ENCODE data around the gene KCNH6. TPM values are rescaled to one million over a fixed set of nuclear protein-coding genes. Genes with fewer than 3 reads are reported as not detected.

Gene KCNH6
- total and polyA plus RNA-seq, 9 of the 15 experiments (the other 6 are each of a cell fraction or from before 2014, with no cell fraction given), result not detected

- TF ChIP-seq ZNF354B (CRISPR knock-in tag; IDR thresholded peaks at IDR 0.05) (no peak), BRF2 (IDR thresholded peaks at IDR 0.05; ENCODE audit: borderline replicate concordance, insufficient read depth, insufficient read length) (no peak), FOXJ2 (tag; IDR thresholded peaks at IDR 0.05) (no peak), PYGO2 (tag; IDR thresholded peaks at IDR 0.05) (no peak), SIX5 (IDR thresholded peaks at IDR 0.05; ENCODE audit: borderline replicate concordance in 1 of 2, insufficient read depth in 1 of 2, low read depth in 1 of 2, low read length in 2 of 2) (no peak), FOSL1 (tag; conservative IDR thresholded peaks at IDR 0.05) (no peak), ZNF695 (CRISPR knock-in tag; IDR thresholded peaks at IDR 0.05) (no peak), BCL6 (CRISPR knock-in tag; IDR thresholded peaks at IDR 0.05) (no peak), CBX5 (IDR thresholded peaks at IDR 0.05; ENCODE audit: borderline replicate concordance, low read depth) (no peak), PREB (CRISPR knock-in tag; IDR thresholded peaks at IDR 0.05) (no peak), HOXB6 (CRISPR knock-in tag; IDR thresholded peaks at IDR 0.05; ENCODE audit: borderline replicate concordance) (no peak), HLTF (IDR thresholded peaks at IDR 0.05) (no peak), YY1 (IDR thresholded peaks at IDR 0.05; ENCODE audit: borderline replicate concordance in 1 of 3, control insufficient read depth in 1 of 3, extremely low read depth in 1 of 3, insufficient read depth in 3 of 3, insufficient read length in 1 of 3, insufficient replicate concordance in 2 of 3, low read depth in 1 of 3, low read length in 2 of 3) (peak in 1 of 3 experiments; percentile 42), ATF1 (CRISPR knock-in tag; IDR thresholded peaks at IDR 0.05) (no peak), ATF1 (tag; IDR thresholded peaks at IDR 0.05) (peak; percentile 93), STAT6 (CRISPR knock-in tag; IDR thresholded peaks at IDR 0.05) (no peak), ZNF384 (IDR thresholded peaks at IDR 0.05; ENCODE audit: low read depth, low read length) (no peak), ZNF518B (CRISPR knock-in tag; IDR thresholded peaks at IDR 0.05) (no peak), ZNF134 (CRISPR knock-in tag; conservative IDR thresholded peaks at IDR 0.05) (no peak), ZNF3 (CRISPR knock-in tag; IDR thresholded peaks at IDR 0.05) (no peak)
Measured at GRCh38 chr17:63549946-63550816, 27.0 kb downstream of the KCNH6 start, which contains the start of gene DCAF7 (continued).
